ENCODE results near the gene ZCCHC2. TPM values are rescaled to one million over a fixed set of nuclear protein-coding genes. Genes with fewer than 3 reads are reported as not detected.

ZCCHC2 gene
- total and polyA plus RNA-seq, 2 of the 13 experiments (the other 11 are each of a cell fraction or from before 2014, with no cell fraction given), result 62.5 to 76.1 TPM

GRCh38 chr18:62617793-62618591 is 95.2 kb downstream of the ZCCHC2 start:
- ChIA-PET CTCF (ENCODE audit: low intra/inter-chr PET ratio, low total read pairs) (no interaction called here), POLR2A (no interaction called here)
- peak; percentile 28 for FAIRE-seq
- in situ Hi-C loops (cut with HindIII; ENCODE audit: extremely low pct_ligation_motif_present, low pct_unique_long_range_greater_than_20kb), result loop anchor here (25.0 kb wide), 1 partner anchor 369 kb away; no protein-coding TSS in a partner anchor
- intact Hi-C loops (cut with micrococcal nuclease; ENCODE audit: unreplicated experiment), result no loop called here
- no TSS peak for BruUV-seq (replicated peaks)
- Histone ChIP-seq H3K9me3 (ENCODE audit: low read length) (no peaks in the 10 kb centered on the region), H3K27ac (ENCODE audit: extremely low read length, insufficient read depth, low read length) (no peak overlapping the region), H3K4me1 (ENCODE audit: insufficient read depth, low read length) (peaks cover 16% of the 10 kb centered on the region), H3K9ac (ENCODE audit: insufficient read depth, low read depth, low read length) (no peak overlapping the region), H3K36me3 (replicated peaks in 1 of 2; ENCODE audit: control insufficient read depth in 1 of 2, insufficient read depth in 2 of 2, low read length in 2 of 2) (no peaks in the 10 kb centered on the region), H2AFZ (ENCODE audit: low read length) (no peak overlapping the region), H3K27me3 (ENCODE audit: control insufficient read depth in 1 of 2, insufficient read depth in 2 of 2, low read length in 2 of 2) (peaks cover 3 to 29% of the 10 kb centered on the region in 2 experiments), H4K20me1 (ENCODE audit: insufficient read depth, low read length) (no peaks in the 10 kb centered on the region), H3K4me3 (replicated peaks in 1 of 3; ENCODE audit: insufficient read depth in 1 of 3, low read depth in 2 of 3, low read length in 3 of 3) (no peak overlapping the region), H3K79me2 (ENCODE audit: insufficient read depth, low read length) (no peaks in the 10 kb centered on the region), H3K4me2 (ENCODE audit: low read depth, low read length) (peak overlapping the region; percentile 9; the same call in 1 of the 2 replicates)
- 17% methylated on average over 8 of the region's 8 CpGs for WGBS (ENCODE audit: low lambda C conversion rate)
- ATAC-seq, result 0 out of 3 replicates have a peak, but pooled peaks have one; percentile 26
- TF ChIP-seq SATB2 (CRISPR knock-in tag; IDR thresholded peaks at IDR 0.05) (no peak), SOX13 (IDR thresholded peaks at IDR 0.05) (no peak), SOX13 (CRISPR knock-in tag; conservative IDR thresholded peaks at IDR 0.05 in 1 of 2, IDR thresholded peaks at IDR 0.05 in 1 of 2) (peak in 1 of 2 experiments; percentile 50; a peak in 2 of 4 replicates), DPF2 (CRISPR knock-in tag; IDR thresholded peaks at IDR 0.05; ENCODE audit: borderline replicate concordance, low read depth) (no peak), ZNF17 (CRISPR knock-in tag; IDR thresholded peaks at IDR 0.05) (no peak), PHF8 (CRISPR knock-in tag; IDR thresholded peaks at IDR 0.05) (no peak), KDM6A (CRISPR knock-in tag; IDR thresholded peaks at IDR 0.05; ENCODE audit: low read depth) (no peak), SAP130 (CRISPR knock-in tag; IDR thresholded peaks at IDR 0.05; ENCODE audit: low read depth) (no peak), FOXO1 (CRISPR knock-in tag; IDR thresholded peaks at IDR 0.05) (no peak), ZNF713 (CRISPR knock-in tag; IDR thresholded peaks at IDR 0.05) (no peak), CEBPG (CRISPR knock-in tag; IDR thresholded peaks at IDR 0.05) (peak; percentile 79), CEBPB (IDR thresholded peaks at IDR 0.05; ENCODE audit: borderline replicate concordance, low read depth, low read length) (peak; percentile 79; the same call in 1 of the 2 replicates), HOXA9 (CRISPR knock-in tag; IDR thresholded peaks at IDR 0.05; ENCODE audit: borderline replicate concordance) (no peak)
- peak; percentile 32 for DNase-seq (ENCODE audit: low spot score)
